DOHH2 (cell line): Measurements from ENCODE around the gene GPC4.

Experiments
- CTCF ChIP-seq: fragments of 200-600 bp; sonication (generic); IDR thresholded peaks from one replicate; pipeline ENCODE4 v1.5.1; 2014; ENCODE audit warnings: antibody characterized with exemption, mild to moderate bottlenecking, low read depth, low read length; ENCODE audit not compliant: poor library complexity, severe bottlenecking
- EZH2phosphoT487 ChIP-seq: fragments of 200-600 bp; sonication (generic); IDR thresholded peaks from 2 replicates; pipeline ENCODE4 v1.6.1; 2017; ENCODE audit warnings: borderline replicate concordance, mild to moderate bottlenecking, antibody characterized with exemption, low read length, moderate library complexity, mixed read lengths

DNA sequence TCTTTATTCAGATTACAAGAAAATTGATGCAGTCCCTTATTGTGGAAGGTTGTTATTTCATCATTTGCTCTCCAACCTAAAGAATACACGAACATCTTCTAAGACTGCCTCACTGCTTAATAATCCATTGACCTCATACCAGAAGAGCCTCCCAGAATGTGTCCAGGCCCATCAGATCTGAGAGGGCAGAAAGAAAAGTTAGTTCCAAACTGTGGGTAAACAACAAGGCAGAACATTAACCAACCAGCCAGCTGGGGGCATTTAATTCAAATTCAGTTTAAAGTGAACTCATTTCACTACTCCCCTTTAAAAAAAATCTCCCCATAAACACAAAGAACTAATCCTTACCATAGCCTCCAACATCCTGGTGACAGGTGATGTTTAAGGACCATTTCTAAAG lies 13.8 kb downstream of the GPC4 start:
- TF ChIP-seq CTCF (no peak), EZH2phosphoT487 (no peak)
